HEK293 (cell line): ENCODE measurements around the gene SLC10A6.

Experiments
- ATF2 ChIP-seq: fragments of 450-650 bp; formaldehyde crosslinking; IDR thresholded peaks from 2 replicates; pipeline ENCODE4 v1.5.1; 2016; ENCODE audit warnings: missing biosample characterization, missing genetic modification characterization, low read depth
- FEZF1 ChIP-seq: fragments of 450-650 bp; formaldehyde crosslinking; IDR thresholded peaks from 2 replicates; pipeline ENCODE4 v1.5.1; 2016; ENCODE audit warnings: missing biosample characterization, missing genetic modification characterization
- GFI1B ChIP-seq: fragments of 450-650 bp; formaldehyde crosslinking; IDR thresholded peaks from 2 replicates; pipeline ENCODE4 v1.5.1; 2016; ENCODE audit warnings: missing biosample characterization, missing genetic modification characterization
- GLIS1 ChIP-seq: fragments of 450-650 bp; formaldehyde crosslinking; IDR thresholded peaks from 2 replicates; pipeline ENCODE4 v1.5.1; 2016; ENCODE audit warnings: missing biosample characterization, missing genetic modification characterization
- GLIS2 ChIP-seq: fragments of 450-650 bp; formaldehyde crosslinking; IDR thresholded peaks from 2 replicates; pipeline ENCODE4 v1.5.1; 2016; ENCODE audit warnings: missing biosample characterization, missing genetic modification characterization
- HOXD13 ChIP-seq: sonication (generic); formaldehyde crosslinking; IDR thresholded peaks from 2 replicates; pipeline ENCODE4 v1.8.0; 2022; ENCODE audit warnings: missing genetic modification reagents, borderline replicate concordance
- INSM2 ChIP-seq: fragments of 450-650 bp; formaldehyde crosslinking; IDR thresholded peaks from 2 replicates; pipeline ENCODE4 v1.5.1; 2016; ENCODE audit warnings: missing biosample characterization, missing genetic modification characterization
- MEIS1 ChIP-seq: sonication (generic); formaldehyde crosslinking; IDR thresholded peaks from 2 replicates; pipeline ENCODE4 v1.8.1; 2022; ENCODE audit warnings: missing genetic modification reagents, mild to moderate bottlenecking, borderline replicate concordance
- OSR2 ChIP-seq: fragments of 450-650 bp; formaldehyde crosslinking; IDR thresholded peaks from 2 replicates; pipeline ENCODE4 v1.5.1; 2016; ENCODE audit warnings: missing biosample characterization, missing genetic modification characterization
- TRIM28 ChIP-seq: IDR thresholded peaks from 2 replicates; pipeline ENCODE4 v1.6.1; 2011; ENCODE audit warnings: low read length, control low read depth, borderline replicate concordance
- WT1 ChIP-seq: fragments of 450-650 bp; formaldehyde crosslinking; IDR thresholded peaks from 2 replicates; pipeline ENCODE4 v1.5.1; 2016; ENCODE audit warnings: missing biosample characterization, missing genetic modification characterization
- ZBTB48 ChIP-seq: fragments of 450-650 bp; formaldehyde crosslinking; IDR thresholded peaks from 2 replicates; pipeline ENCODE4 v1.5.1; 2016; ENCODE audit warnings: missing biosample characterization, missing genetic modification characterization
- ZBTB6 ChIP-seq: fragments of 450-650 bp; formaldehyde crosslinking; IDR thresholded peaks from 2 replicates; pipeline ENCODE4 v1.5.1; 2017; ENCODE audit warnings: missing biosample characterization, missing genetic modification characterization
- ZBTB7A ChIP-seq: fragments of 450-650 bp; formaldehyde crosslinking; IDR thresholded peaks from 2 replicates; pipeline ENCODE4 v1.5.1; 2016; ENCODE audit warnings: low read depth, missing biosample characterization, missing genetic modification characterization
- ZFP37 ChIP-seq: fragments of 450-650 bp; formaldehyde crosslinking; IDR thresholded peaks from 2 replicates; pipeline ENCODE4 v1.5.1; 2016; ENCODE audit warnings: missing biosample characterization, missing genetic modification characterization
- ZNF214 ChIP-seq: fragments of 450-650 bp; formaldehyde crosslinking; IDR thresholded peaks from 2 replicates; pipeline ENCODE4 v1.5.1; 2017; ENCODE audit warnings: missing biosample characterization, mild to moderate bottlenecking, missing genetic modification characterization, borderline replicate concordance
- ZNF292 ChIP-seq: fragments of 450-650 bp; formaldehyde crosslinking; IDR thresholded peaks from 2 replicates; pipeline ENCODE4 v1.5.1; 2016; ENCODE audit warnings: low read depth, missing biosample characterization, missing genetic modification characterization, borderline replicate concordance
- ZNF394 ChIP-seq: fragments of 450-650 bp; formaldehyde crosslinking; IDR thresholded peaks from 2 replicates; pipeline ENCODE4 v1.5.1; 2016; ENCODE audit warnings: missing biosample characterization, missing genetic modification characterization, mild to moderate bottlenecking, moderate library complexity, borderline replicate concordance
- ZNF571 ChIP-seq: fragments of 450-650 bp; formaldehyde crosslinking; IDR thresholded peaks from 2 replicates; pipeline ENCODE4 v1.5.0; 2017; ENCODE audit warnings: missing biosample characterization, missing genetic modification characterization
- ZNF639 ChIP-seq: fragments of 450-650 bp; formaldehyde crosslinking; IDR thresholded peaks from 2 replicates; pipeline ENCODE4 v1.5.1; 2016; ENCODE audit warnings: missing biosample characterization, missing genetic modification characterization
- ZNF658 ChIP-seq: fragments of 450-650 bp; formaldehyde crosslinking; IDR thresholded peaks from 2 replicates; pipeline ENCODE4; 2016; ENCODE audit warnings: missing biosample characterization, missing genetic modification characterization
- ZNF664 ChIP-seq: fragments of 450-650 bp; formaldehyde crosslinking; IDR thresholded peaks from 2 replicates; pipeline ENCODE4 v1.5.1; 2016; ENCODE audit warnings: missing biosample characterization, missing genetic modification characterization
- ZNF76 ChIP-seq: fragments of 450-650 bp; formaldehyde crosslinking; IDR thresholded peaks from 2 replicates; pipeline ENCODE4; 2016; ENCODE audit warnings: low read depth, missing biosample characterization, missing genetic modification characterization, borderline replicate concordance
- ZNF776 ChIP-seq: fragments of 450-650 bp; formaldehyde crosslinking; IDR thresholded peaks from 2 replicates; pipeline ENCODE4 v1.5.0; 2017; ENCODE audit warnings: missing biosample characterization, missing genetic modification characterization, borderline replicate concordance
- ZNF830 ChIP-seq: fragments of 450-650 bp; IDR thresholded peaks from 2 replicates; pipeline ENCODE4 v1.5.0; 2018; ENCODE audit warnings: missing biosample characterization, missing genetic modification characterization, low read depth, mild to moderate bottlenecking, moderate library complexity
- ZSCAN30 ChIP-seq: fragments of 450-650 bp; IDR thresholded peaks from 2 replicates; pipeline ENCODE4 v1.5.1; 2018; ENCODE audit warnings: missing biosample characterization, mild to moderate bottlenecking, missing genetic modification characterization, moderate library complexity
- ZSCAN5A ChIP-seq: fragments of 450-650 bp; formaldehyde crosslinking; IDR thresholded peaks from 2 replicates; pipeline ENCODE4 v1.5.1; 2016; ENCODE audit warnings: missing biosample characterization, missing genetic modification characterization
- TF ChIP-seq, protein P1 (sequence below): fragments of 450-650 bp; formaldehyde crosslinking; IDR thresholded peaks from 2 replicates; pipeline ENCODE4 v1.5.1; 2016; ENCODE audit warnings: missing biosample characterization, missing genetic modification characterization
- TF ChIP-seq, protein P2 (sequence below): fragments of 450-650 bp; formaldehyde crosslinking; IDR thresholded peaks from 2 replicates; pipeline ENCODE4 v1.5.1; 2016; ENCODE audit warnings: missing biosample characterization, missing genetic modification characterization
- TF ChIP-seq, protein P3 (sequence below): fragments of 450-650 bp; formaldehyde crosslinking; IDR thresholded peaks from 2 replicates; pipeline ENCODE4 v1.5.1; 2017; ENCODE audit warnings: missing biosample characterization, mild to moderate bottlenecking, missing genetic modification characterization, moderate library complexity

Gene SLC10A6

DNA sequence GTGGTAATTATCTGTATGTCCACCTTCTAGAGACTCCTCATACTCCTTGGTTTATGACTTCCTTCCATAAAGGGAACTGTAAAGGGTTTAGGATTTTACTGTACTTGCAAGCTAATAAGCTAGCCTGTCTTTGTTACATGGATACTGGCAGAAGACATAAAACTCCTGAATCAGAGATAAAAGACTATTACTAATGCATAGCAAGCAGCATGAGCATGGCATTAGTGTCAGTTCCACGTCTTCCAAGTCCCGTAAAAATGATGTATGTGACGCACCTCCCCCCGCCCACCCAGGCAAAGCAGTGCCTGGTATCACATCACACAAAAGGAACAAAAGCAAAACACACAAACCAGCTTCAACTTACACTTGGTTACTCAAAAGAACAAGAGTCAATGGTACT, 71.0 kb downstream of the SLC10A6 start (continued):
- no peak for TF ChIP-seq ZBTB6 (tag by site-specific recombination)
- no peak for TF ChIP-seq ZNF571 (tag by site-specific recombination)
- no peak for TF ChIP-seq ZNF214 (tag by site-specific recombination)
- peak; percentile 85; the same call in 1 of the 2 replicates for TF ChIP-seq TRIM28
- TF ChIP-seq ZSCAN30 (tag by site-specific recombination): peak; percentile 23; the same call in 1 of the 2 replicates
- TF ChIP-seq ZBTB48 (tag by site-specific recombination): no peak
- TF ChIP-seq GLIS1 (tag by site-specific recombination): no peak
- TF ChIP-seq MEIS1 (CRISPR knock-in tag): no peak
- TF ChIP-seq FEZF1 (tag by site-specific recombination): peak; percentile 97
- no peak for TF ChIP-seq ZNF776
- no peak for TF ChIP-seq ZNF394 (tag by site-specific recombination)
- TF ChIP-seq, protein P1, sequence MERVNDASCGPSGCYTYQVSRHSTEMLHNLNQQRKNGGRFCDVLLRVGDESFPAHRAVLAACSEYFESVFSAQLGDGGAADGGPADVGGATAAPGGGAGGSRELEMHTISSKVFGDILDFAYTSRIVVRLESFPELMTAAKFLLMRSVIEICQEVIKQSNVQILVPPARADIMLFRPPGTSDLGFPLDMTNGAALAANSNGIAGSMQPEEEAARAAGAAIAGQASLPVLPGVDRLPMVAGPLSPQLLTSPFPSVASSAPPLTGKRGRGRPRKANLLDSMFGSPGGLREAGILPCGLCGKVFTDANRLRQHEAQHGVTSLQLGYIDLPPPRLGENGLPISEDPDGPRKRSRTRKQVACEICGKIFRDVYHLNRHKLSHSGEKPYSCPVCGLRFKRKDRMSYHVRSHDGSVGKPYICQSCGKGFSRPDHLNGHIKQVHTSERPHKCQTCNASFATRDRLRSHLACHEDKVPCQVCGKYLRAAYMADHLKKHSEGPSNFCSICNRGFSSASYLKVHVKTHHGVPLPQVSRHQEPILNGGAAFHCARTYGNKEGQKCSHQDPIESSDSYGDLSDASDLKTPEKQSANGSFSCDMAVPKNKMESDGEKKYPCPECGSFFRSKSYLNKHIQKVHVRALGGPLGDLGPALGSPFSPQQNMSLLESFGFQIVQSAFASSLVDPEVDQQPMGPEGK (tag by site-specific recombination): no peak
- no peak for TF ChIP-seq ZNF664
- no peak for TF ChIP-seq ZNF292
- no peak for TF ChIP-seq INSM2
- TF ChIP-seq HOXD13 (CRISPR knock-in tag): no peak
- no peak for TF ChIP-seq ZBTB7A (tag by site-specific recombination)
- peak; percentile 74 for TF ChIP-seq GFI1B
- no peak for TF ChIP-seq ZNF639
- TF ChIP-seq ZNF76 (tag by site-specific recombination): no peak
- TF ChIP-seq ZNF830 (tag by site-specific recombination): no peak
- TF ChIP-seq, protein P2, sequence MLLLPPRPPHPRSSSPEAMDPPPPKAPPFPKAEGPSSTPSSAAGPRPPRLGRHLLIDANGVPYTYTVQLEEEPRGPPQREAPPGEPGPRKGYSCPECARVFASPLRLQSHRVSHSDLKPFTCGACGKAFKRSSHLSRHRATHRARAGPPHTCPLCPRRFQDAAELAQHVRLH: peak; percentile 73; the same call in 1 of the 2 replicates
- no peak for TF ChIP-seq GLIS2
- TF ChIP-seq, protein P3, sequence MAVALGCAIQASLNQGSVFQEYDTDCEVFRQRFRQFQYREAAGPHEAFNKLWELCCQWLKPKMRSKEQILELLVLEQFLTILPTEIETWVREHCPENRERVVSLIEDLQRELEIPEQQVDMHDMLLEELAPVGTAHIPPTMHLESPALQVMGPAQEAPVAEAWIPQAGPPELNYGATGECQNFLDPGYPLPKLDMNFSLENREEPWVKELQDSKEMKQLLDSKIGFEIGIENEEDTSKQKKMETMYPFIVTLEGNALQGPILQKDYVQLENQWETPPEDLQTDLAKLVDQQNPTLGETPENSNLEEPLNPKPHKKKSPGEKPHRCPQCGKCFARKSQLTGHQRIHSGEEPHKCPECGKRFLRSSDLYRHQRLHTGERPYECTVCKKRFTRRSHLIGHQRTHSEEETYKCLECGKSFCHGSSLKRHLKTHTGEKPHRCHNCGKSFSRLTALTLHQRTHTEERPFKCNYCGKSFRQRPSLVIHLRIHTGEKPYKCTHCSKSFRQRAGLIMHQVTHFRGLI: no peak
- TF ChIP-seq ZNF658 (tag by site-specific recombination): no peak
- TF ChIP-seq WT1 (tag by site-specific recombination): no peak
- no peak for TF ChIP-seq ZFP37
- peak; percentile 56 for TF ChIP-seq OSR2
- no peak for TF ChIP-seq ATF2 (tag by site-specific recombination)
- TF ChIP-seq ZSCAN5A (tag by site-specific recombination): no peak
